HEK293 (cell line): ENCODE measurements around the gene OPHN1.

Experiments used
- CTCF ChIA-PET: fragments of 350-600 bp; formaldehyde crosslinking; extraction: SDS; loops from one replicate; lab custom pipeline; 2021; ENCODE audit warnings: antibody characterized with exemption; lab: Yijun Ruan, JAX
- POLR2A ChIA-PET: fragments of 300-600 bp; formaldehyde crosslinking; extraction: SDS; loops from one replicate; lab custom pipeline; 2020; ENCODE audit warnings: antibody characterized with exemption, inconsistent platforms; lab: Yijun Ruan, JAX
- H3K27ac ChIP-seq: fragments of 200-500 bp; sonication (Bioruptor generic); 2 replicates; pipeline ENCODE4 v1.5.1; 2014; ENCODE audit warnings: low read depth, low read length, control low read depth, inconsistent platforms; ENCODE audit errors: extremely low read depth
- H3K36me3 ChIP-seq, 2 experiments: fragments of 200-500 bp in 1 of 2; sonication (Bioruptor generic) in 1 of 2; 1 replicate in 1 of 2; 2 replicates in 1 of 2; pipeline ENCODE4 v1.5.1; 2014 to 2017; ENCODE audit warnings: inconsistent platforms in 2 of 2, low read length in 2 of 2; ENCODE audit not compliant: control insufficient read depth in 2 of 2, insufficient read depth in 1 of 2
- H3K4me1 ChIP-seq: fragments of 200-500 bp; sonication (Bioruptor generic); 2 replicates; pipeline ENCODE4 v1.5.1; 2014; ENCODE audit warnings: mild to moderate bottlenecking, low read length, inconsistent platforms; ENCODE audit not compliant: control insufficient read depth, insufficient read depth
- H3K4me3 ChIP-seq: 2 replicates; pipeline ENCODE4 v1.5.1; 2011; ENCODE audit warnings: low read depth, mild to moderate bottlenecking, control low read depth, low read length, moderate library complexity
- H3K9me3 ChIP-seq: fragments of 200-500 bp; sonication (Bioruptor generic); 2 replicates; pipeline ENCODE4 v1.5.1; 2014; ENCODE audit warnings: low read depth, low read length, inconsistent platforms; ENCODE audit not compliant: control insufficient read depth, insufficient read depth
- FEZF1 ChIP-seq: fragments of 450-650 bp; formaldehyde crosslinking; IDR thresholded peaks from 2 replicates; pipeline ENCODE4 v1.5.1; 2016; ENCODE audit warnings: missing biosample characterization, missing genetic modification characterization
- HIC1 ChIP-seq: fragments of 450-650 bp; formaldehyde crosslinking; IDR thresholded peaks from 2 replicates; pipeline ENCODE4 v1.5.1; 2016; ENCODE audit warnings: missing biosample characterization, missing genetic modification characterization
- KLF8 ChIP-seq: fragments of 450-650 bp; formaldehyde crosslinking; IDR thresholded peaks from 2 replicates; pipeline ENCODE4 v1.5.1; 2016; ENCODE audit warnings: missing biosample characterization, missing genetic modification characterization
- KLF9 ChIP-seq: fragments of 450-650 bp; formaldehyde crosslinking; IDR thresholded peaks from 2 replicates; pipeline ENCODE4 v1.5.1; 2016; ENCODE audit warnings: missing biosample characterization, missing genetic modification characterization, low read depth
- PBX3 ChIP-seq: sonication (generic); formaldehyde crosslinking; IDR thresholded peaks from 2 replicates; pipeline ENCODE4 v1.8.1; 2022; ENCODE audit warnings: mild to moderate bottlenecking, moderate library complexity, missing genetic modification reagents
- REST ChIP-seq: fragments of 450-650 bp; formaldehyde crosslinking; IDR thresholded peaks from 2 replicates; pipeline ENCODE4 v1.5.1; 2016; ENCODE audit warnings: missing biosample characterization, missing genetic modification characterization
- SP2 ChIP-seq: fragments of 450-650 bp; formaldehyde crosslinking; IDR thresholded peaks from 2 replicates; pipeline ENCODE4 v1.5.1; 2016; ENCODE audit warnings: missing biosample characterization, missing genetic modification characterization
- TCF7L2 ChIP-seq: IDR thresholded peaks from 2 replicates; pipeline ENCODE4 v1.6.1; 2011; ENCODE audit warnings: low read depth, mild to moderate bottlenecking, inconsistent platforms, low read length, moderate library complexity, borderline replicate concordance
- YY1 ChIP-seq: fragments of 450-650 bp; formaldehyde crosslinking; IDR thresholded peaks from 2 replicates; pipeline ENCODE4 v1.5.1; 2018; ENCODE audit warnings: missing biosample characterization, missing genetic modification characterization
- ZBTB17 ChIP-seq: fragments of 450-650 bp; formaldehyde crosslinking; IDR thresholded peaks from 2 replicates; pipeline ENCODE4 v1.5.1; 2016; ENCODE audit warnings: missing biosample characterization, missing genetic modification characterization
- ZFP69B ChIP-seq: fragments of 450-650 bp; formaldehyde crosslinking; IDR thresholded peaks from 2 replicates; pipeline ENCODE4 v1.5.1; 2016; ENCODE audit warnings: missing biosample characterization, missing genetic modification characterization
- ZIC2 ChIP-seq: fragments of 450-650 bp; formaldehyde crosslinking; IDR thresholded peaks from 2 replicates; pipeline ENCODE4 v1.5.1; 2016; ENCODE audit warnings: missing biosample characterization, missing genetic modification characterization
- ZNF140 ChIP-seq: fragments of 450-650 bp; formaldehyde crosslinking; IDR thresholded peaks from 2 replicates; pipeline ENCODE4 v1.5.1; 2016; ENCODE audit warnings: missing biosample characterization, missing genetic modification characterization
- ZNF23 ChIP-seq: fragments of 450-650 bp; formaldehyde crosslinking; IDR thresholded peaks from 2 replicates; pipeline ENCODE4 v1.5.1; 2016; ENCODE audit warnings: missing biosample characterization, missing genetic modification characterization, borderline replicate concordance
- ZNF423 ChIP-seq: fragments of 450-650 bp; formaldehyde crosslinking; IDR thresholded peaks from 2 replicates; pipeline ENCODE4 v1.5.1; 2016; ENCODE audit warnings: missing biosample characterization, missing genetic modification characterization
- ZNF510 ChIP-seq: fragments of 450-650 bp; formaldehyde crosslinking; IDR thresholded peaks from 2 replicates; pipeline ENCODE4 v1.5.1; 2018; ENCODE audit warnings: mild to moderate bottlenecking, missing genetic modification characterization, missing biosample characterization; ENCODE audit not compliant: insufficient replicate concordance
- ZNF580 ChIP-seq: fragments of 450-650 bp; formaldehyde crosslinking; IDR thresholded peaks from 2 replicates; pipeline ENCODE4 v1.5.1; 2016; ENCODE audit warnings: missing biosample characterization, missing genetic modification characterization
- ZNF610 ChIP-seq: fragments of 450-650 bp; formaldehyde crosslinking; IDR thresholded peaks from 2 replicates; pipeline ENCODE4 v1.5.1; 2016; ENCODE audit warnings: missing biosample characterization, missing genetic modification characterization, borderline replicate concordance
- ZNF664 ChIP-seq: fragments of 450-650 bp; formaldehyde crosslinking; IDR thresholded peaks from 2 replicates; pipeline ENCODE4 v1.5.1; 2016; ENCODE audit warnings: missing biosample characterization, missing genetic modification characterization
- ZNF677 ChIP-seq: fragments of 450-650 bp; IDR thresholded peaks from 2 replicates; pipeline ENCODE4 v1.5.0; 2018; ENCODE audit warnings: missing biosample characterization, mild to moderate bottlenecking, missing genetic modification characterization, moderate library complexity
- ZNF837 ChIP-seq: fragments of 450-650 bp; formaldehyde crosslinking; IDR thresholded peaks from 2 replicates; pipeline ENCODE4 v1.5.1; 2016; ENCODE audit warnings: missing biosample characterization, missing genetic modification characterization
- ZSCAN16 ChIP-seq: fragments of 450-650 bp; formaldehyde crosslinking; IDR thresholded peaks from 2 replicates; pipeline ENCODE4 v1.5.1; 2016; ENCODE audit warnings: missing biosample characterization, missing genetic modification characterization
- ZSCAN23 ChIP-seq: fragments of 450-650 bp; formaldehyde crosslinking; IDR thresholded peaks from 2 replicates; pipeline ENCODE4 v1.5.1; 2016; ENCODE audit warnings: missing biosample characterization, missing genetic modification characterization
- ZSCAN5A ChIP-seq: fragments of 450-650 bp; formaldehyde crosslinking; IDR thresholded peaks from 2 replicates; pipeline ENCODE4 v1.5.1; 2016; ENCODE audit warnings: missing biosample characterization, missing genetic modification characterization
- ZXDB ChIP-seq: fragments of 450-650 bp; formaldehyde crosslinking; IDR thresholded peaks from 2 replicates; pipeline ENCODE4 v1.5.1; 2016; ENCODE audit warnings: missing biosample characterization, missing genetic modification characterization

Gene OPHN1

GRCh38 chrX:68163441-68163840, 269.9 kb downstream of the OPHN1 start:
- POLR2A ChIA-PET: no interaction called here
- Histone ChIP-seq H3K4me3 (no peak overlapping the region), H3K27ac (no peak overlapping the region), H3K4me1 (no peaks in the 10 kb centered on the region), H3K9me3 (no peaks in the 10 kb centered on the region), H3K36me3 (no peaks in the 10 kb centered on the region; a peak in 1 of 3 replicates)
- TF ChIP-seq PBX3 (CRISPR knock-in tag) (no peak), ZSCAN23 (tag by site-specific recombination) (no peak), ZNF580 (tag by site-specific recombination) (no peak), REST (no peak), ZNF677 (no peak), KLF8 (tag by site-specific recombination) (no peak), ZNF140 (tag by site-specific recombination) (no peak), ZNF837 (tag by site-specific recombination) (no peak), SP2 (tag by site-specific recombination) (no peak), ZNF423 (tag by site-specific recombination) (no peak), TCF7L2 (no peak), YY1 (tag by site-specific recombination) (no peak), ZFP69B (no peak)
- CTCF ChIA-PET: no interaction called here

- Histone ChIP-seq H3K9me3 (no peaks in the 10 kb centered on the region), H3K4me1 (no peaks in the 10 kb centered on the region), H3K27ac (no peak overlapping the region), H3K36me3 (no peaks in the 10 kb centered on the region), H3K4me3 (no peak overlapping the region)
- TF ChIP-seq ZNF510 (tag by site-specific recombination) (no peak), ZSCAN5A (tag by site-specific recombination) (no peak), KLF9 (tag by site-specific recombination) (no peak), HIC1 (tag by site-specific recombination) (no peak), ZNF610 (tag by site-specific recombination) (no peak), FEZF1 (tag by site-specific recombination) (no peak), ZNF580 (tag by site-specific recombination) (no peak), ZIC2 (tag by site-specific recombination) (no peak), ZXDB (tag by site-specific recombination) (no peak), ZNF664 (tag by site-specific recombination) (no peak), ZNF23 (tag by site-specific recombination) (no peak), ZBTB17 (tag by site-specific recombination) (no peak), ZSCAN16 (no peak)
- ChIA-PET CTCF (interaction anchor here (0.5 to 1.1 kb wide), 5 partner anchors 57 to 1031 kb away, joined by 3 to 5 read pairs (median 3); no protein-coding TSS in a partner anchor), POLR2A (no interaction called here)
Measured at GRCh38 chrX:68147848-68148247, 285.4 kb downstream of the OPHN1 start.
